Fibroblast of mammary gland (primary cell): ENCODE results near the gene GALNT1.

Source experiments
- DNase-seq: peaks from one replicate; pipeline ENCODE4 v3.0.0-alpha.2; 2010; ENCODE audit warnings: low read depth
- H3K4me3 ChIP-seq: 2 replicates; pipeline ENCODE4 v1.5.1; 2011; ENCODE audit warnings: low read depth, mild to moderate bottlenecking, low read length, moderate library complexity; ENCODE audit not compliant: control insufficient read depth
- TF ChIP-seq, protein P1 (sequence below): conservative IDR thresholded peaks from 2 replicates; pipeline ENCODE4 v1.5.1; 2011; ENCODE audit warnings: low read depth, low read length, inconsistent platforms; ENCODE audit not compliant: control insufficient read depth, insufficient read depth

Gene GALNT1

DNA sequence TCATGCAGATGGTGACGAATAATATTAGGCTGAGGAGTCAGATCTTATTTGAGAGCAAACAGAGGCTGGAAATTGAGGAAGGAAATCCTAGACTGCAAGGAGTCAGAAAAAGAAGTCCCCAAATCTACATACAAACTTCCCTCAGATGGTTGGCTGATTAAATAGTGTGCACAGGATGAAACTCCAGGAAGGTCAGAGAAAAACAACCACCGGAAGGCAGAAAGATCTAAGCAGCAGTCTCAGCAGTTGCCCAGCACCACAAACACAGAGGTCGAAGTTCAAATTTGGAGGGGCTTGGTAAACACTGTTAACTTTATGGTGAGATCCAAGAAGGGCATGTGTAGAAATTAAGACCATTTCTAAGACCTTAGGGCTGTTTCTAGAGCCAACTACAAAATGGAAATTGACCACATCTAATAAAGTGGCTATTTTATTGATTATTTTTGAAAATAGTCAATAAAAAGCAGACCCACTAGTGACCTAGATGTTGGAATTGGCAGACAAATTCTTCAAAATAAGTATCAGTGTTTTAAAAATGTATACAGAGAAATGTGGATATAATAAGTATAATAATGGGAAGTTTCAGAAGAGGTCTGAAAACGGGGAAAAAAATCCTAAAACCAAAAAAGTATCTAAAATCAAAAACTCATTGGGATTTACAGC, 134.8 kb downstream of the GALNT1 start:
- TF ChIP-seq, protein P1, sequence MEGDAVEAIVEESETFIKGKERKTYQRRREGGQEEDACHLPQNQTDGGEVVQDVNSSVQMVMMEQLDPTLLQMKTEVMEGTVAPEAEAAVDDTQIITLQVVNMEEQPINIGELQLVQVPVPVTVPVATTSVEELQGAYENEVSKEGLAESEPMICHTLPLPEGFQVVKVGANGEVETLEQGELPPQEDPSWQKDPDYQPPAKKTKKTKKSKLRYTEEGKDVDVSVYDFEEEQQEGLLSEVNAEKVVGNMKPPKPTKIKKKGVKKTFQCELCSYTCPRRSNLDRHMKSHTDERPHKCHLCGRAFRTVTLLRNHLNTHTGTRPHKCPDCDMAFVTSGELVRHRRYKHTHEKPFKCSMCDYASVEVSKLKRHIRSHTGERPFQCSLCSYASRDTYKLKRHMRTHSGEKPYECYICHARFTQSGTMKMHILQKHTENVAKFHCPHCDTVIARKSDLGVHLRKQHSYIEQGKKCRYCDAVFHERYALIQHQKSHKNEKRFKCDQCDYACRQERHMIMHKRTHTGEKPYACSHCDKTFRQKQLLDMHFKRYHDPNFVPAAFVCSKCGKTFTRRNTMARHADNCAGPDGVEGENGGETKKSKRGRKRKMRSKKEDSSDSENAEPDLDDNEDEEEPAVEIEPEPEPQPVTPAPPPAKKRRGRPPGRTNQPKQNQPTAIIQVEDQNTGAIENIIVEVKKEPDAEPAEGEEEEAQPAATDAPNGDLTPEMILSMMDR, result no peak
- H3K4me3 ChIP-seq, result no peak overlapping the region
- no peak for DNase-seq

DNA sequence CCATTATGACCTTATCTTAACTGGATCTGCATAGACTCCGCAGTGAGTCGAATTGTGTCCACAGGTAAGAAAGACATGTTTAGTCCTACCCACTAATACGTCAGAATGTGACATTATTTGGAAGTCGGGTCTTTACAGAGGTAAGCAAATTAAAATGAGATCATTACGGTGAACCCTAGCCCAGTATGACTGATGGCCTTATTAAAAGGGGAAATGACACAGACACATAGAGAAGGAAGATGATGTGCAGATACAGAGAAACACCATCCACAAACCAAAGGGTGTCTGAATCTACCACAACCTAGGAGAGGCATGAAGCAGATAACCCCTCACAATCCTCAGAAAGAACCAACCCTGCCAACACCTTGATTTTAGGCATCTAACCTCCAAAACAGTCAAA, 135.6 kb downstream of the GALNT1 start:
- DNase-seq, result no peak
- TF ChIP-seq, protein P1, result no peak
- H3K4me3 ChIP-seq, result no peak overlapping the region

DNA sequence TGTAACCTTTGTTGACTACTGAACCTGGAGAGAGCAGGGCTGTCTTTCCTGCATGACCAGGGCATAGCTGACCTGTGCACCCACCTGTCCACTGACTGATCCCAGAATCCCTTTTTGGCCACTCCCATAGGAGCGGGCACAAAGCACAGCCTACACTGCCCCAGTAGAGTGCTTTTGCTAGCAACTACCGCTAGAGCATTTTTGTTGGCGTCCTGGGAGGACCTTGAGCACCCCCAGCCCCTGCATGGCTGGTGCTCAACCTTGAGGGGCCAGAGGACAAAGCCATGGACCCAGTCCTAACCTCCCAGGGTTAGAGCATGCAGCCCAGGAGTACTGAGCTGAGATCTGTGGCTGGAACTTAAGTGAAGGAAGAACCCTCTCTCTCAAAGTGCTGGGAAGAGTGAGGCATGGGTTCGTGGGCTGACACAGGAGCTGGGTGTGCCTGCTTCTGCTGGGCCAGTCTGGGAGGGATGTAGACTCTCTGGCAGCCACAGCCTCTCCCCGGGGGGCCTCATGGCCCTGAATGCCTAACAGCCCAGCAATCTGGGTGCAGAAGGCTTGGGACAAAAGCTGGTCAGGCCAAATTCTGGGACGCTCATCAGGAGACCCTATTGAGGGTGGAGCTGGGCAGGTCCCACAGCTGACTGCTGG, 140.0 kb downstream of the GALNT1 start:
- H3K4me3 ChIP-seq, result no peak overlapping the region
- no peak for DNase-seq
- TF ChIP-seq, protein P1, result no peak

DNA sequence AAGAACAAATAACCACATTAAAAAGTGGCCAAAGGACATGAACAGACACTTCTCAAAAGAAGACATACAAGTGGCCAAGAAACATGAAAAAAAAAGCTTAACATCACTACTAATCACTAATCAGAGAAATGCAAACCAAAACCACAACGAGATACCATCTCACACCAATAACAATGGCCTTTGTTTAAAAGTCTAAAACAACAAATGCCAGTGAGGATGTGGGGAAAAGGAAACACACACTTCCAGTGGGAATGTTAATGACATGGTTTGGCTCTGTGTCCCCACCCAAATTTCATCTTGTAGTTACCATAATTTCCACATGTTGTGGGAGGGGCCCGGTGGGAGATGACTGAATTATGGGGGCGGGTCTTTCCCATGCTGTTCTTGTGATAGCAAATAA, 147.1 kb downstream of the GALNT1 start:
- no peak overlapping the region for H3K4me3 ChIP-seq
- TF ChIP-seq, protein P1, result no peak
- DNase-seq, result no peak

DNA sequence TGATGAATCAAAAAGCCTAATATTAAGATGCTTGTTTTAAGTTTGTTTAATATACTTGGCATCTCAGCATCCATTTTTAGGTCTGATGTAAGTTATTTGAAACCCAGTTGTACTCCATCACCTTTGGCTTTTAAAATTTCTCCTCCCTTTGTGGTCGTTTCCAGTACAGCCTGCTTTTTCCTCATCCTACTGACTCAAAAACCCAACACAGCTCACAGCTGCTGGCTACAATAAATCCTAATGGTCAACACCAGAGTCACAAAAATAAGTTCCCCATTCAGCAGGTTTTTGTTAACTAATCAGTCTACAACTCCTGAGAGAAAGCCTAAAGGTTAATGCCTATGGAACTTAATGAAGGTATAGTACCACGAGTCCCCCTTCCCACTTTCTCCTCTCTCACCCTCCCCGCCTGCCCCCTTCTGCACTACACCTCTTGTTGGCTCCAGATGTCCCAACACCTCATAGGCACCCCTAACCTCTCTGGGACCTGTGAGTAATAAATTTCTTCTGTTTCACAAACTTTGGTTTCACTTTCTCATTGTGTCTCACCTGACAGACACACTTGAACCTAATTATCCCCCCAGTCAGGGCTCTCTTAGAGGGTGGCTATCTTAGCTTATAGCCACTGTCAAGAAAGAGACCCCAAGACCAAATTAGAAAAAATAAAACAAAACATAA, 148.6 kb downstream of the GALNT1 start:
- no peak for DNase-seq
- TF ChIP-seq, protein P1, result no peak
- no peak overlapping the region for H3K4me3 ChIP-seq

DNA sequence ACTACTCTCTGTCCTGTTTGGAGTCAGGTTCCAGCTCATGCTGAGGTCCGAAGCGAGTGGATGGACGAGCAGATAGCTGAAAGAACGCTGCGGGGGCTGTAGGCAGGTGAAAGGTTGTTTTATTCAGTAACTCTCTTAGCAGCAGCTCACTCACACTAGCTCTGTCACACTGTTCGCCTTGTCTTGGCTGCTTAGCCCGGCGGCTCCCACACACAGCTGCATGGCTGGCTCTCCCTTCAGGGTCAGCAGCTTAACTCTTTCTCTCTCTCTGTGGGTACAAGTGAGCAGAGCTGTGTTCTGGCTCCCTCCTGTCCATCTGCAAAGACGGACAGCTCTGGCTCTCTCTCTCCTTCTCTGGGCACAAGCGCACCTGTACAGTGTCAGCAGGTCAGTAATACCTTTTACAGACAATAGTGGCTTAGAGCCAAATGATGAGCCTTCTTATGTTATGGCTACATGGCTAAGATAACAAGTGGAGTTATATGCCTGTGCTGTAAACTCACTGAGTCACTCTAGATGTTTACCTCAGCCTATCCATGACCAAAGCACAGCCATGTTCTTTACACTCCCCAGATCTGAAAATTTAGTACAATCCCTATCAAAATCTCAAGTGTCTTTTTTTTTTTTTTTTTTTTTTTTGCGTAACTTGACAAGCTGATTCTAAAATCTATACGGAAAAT, 149.3 kb downstream of the GALNT1 start:
- TF ChIP-seq, protein P1, result no peak
- H3K4me3 ChIP-seq, result no peak overlapping the region
- peak; percentile 11 for DNase-seq
